NCI-H2107 (cell line): ENCODE measurements around the gene CMYA5.

Experiments
- DNase-seq: peaks from one replicate; lab custom pipeline; 2025; lab: John Stamatoyannopoulos, UW

CMYA5 gene

DNA sequence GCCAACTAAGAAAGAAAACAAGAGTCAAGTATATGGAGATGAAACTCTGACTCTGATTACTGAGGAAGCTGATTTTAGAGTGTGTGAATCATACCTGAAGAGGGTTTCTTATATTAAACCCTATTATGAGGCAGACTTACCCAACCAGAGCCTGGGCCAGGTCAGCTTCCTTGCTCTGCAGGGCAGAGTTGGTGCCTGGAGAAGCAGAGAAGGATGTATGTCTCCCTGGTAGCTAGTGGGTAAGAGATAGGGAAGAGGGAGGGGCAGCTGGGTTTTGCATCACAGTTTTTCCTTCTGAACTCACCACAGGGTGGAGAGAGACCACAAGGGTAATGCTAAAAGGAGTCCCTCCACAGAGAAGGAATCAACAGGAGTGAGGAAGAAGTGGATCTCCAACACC lies 104.1 kb downstream of the CMYA5 start:
- no peak for DNase-seq

DNA sequence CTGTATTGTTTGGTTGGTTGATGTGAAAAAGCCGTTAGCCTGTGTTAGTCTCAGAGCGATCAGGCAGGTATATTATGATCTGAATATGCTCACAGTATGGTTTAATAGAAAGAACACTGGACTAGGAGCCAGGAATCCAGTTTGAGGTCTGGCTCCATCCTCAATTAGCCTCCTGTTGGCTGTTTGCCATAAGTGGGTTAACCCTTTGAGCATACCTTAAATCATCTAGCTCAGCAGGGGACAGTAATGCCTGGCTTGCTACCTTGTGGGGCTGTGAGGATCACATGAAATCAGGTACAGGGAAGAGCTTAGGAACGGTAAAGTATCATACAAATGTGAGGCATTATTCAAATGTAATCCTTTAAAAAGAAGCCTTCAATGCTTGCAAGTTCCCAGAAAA lies 104.7 kb downstream of the CMYA5 start:
- no peak for DNase-seq

DNA sequence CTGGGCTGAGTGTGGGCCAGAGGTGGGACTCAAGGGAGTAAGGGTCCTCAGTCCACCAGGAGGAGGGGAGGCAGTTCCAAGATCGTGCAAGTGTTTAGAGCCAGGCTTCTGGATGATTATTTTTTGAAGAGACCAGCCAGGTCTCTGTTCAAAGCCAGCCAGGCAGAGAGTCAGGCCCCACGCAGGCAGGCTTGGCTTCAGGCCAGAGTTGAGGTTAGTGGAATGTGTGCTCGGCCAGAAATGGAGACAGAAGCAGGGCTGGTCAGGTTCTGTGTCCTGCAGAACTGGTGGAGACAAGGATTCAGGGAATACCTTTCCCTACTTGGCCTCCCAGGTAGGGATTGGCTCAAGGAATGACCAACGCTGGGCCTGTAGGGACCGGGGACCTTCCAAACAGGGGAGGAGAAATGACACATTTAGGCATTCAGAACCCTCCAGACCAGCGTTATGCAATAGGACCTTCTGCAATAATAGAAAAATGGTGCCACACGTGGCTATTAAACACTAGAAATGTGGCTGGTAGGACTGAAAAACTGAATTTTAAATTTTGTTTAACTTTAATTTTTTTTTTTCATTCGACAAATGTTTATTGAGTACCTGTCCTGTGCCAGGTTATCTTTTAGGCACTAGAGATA lies 106.2 kb downstream of the CMYA5 start:
- DNase-seq = no peak

DNA sequence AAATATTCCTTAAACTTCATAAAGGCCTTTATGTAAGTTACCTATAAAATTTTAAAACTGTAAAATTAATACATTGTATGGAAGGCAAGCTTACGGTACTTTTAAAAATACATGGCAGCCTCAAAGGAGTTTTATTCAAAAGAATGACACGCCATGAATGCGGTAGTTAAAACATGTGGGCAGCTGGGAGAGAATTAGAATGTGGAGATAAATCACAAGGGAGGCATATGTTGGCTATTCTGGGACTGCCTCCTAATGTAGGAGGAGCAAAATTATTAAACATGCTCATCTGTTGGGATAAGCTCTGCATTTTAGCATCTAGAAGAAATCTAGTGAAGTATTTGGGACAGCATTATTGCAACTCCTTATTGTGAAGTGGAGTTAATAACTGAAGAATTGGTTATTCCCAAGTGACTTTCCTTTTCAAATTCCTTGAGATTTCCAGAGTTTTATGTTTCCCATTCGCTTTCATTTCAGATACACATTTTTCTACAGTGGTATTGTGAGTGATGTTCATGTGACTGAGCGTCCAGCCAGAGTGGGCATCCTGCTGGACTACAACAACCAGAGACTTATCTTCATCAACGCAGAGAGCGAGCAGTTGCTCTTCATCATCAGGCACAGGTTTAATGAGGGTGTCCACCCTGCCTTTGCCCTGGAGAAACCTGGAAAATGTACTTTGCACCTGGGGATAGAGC lies 109.4 kb downstream of the CMYA5 start:
- DNase-seq = no peak

DNA sequence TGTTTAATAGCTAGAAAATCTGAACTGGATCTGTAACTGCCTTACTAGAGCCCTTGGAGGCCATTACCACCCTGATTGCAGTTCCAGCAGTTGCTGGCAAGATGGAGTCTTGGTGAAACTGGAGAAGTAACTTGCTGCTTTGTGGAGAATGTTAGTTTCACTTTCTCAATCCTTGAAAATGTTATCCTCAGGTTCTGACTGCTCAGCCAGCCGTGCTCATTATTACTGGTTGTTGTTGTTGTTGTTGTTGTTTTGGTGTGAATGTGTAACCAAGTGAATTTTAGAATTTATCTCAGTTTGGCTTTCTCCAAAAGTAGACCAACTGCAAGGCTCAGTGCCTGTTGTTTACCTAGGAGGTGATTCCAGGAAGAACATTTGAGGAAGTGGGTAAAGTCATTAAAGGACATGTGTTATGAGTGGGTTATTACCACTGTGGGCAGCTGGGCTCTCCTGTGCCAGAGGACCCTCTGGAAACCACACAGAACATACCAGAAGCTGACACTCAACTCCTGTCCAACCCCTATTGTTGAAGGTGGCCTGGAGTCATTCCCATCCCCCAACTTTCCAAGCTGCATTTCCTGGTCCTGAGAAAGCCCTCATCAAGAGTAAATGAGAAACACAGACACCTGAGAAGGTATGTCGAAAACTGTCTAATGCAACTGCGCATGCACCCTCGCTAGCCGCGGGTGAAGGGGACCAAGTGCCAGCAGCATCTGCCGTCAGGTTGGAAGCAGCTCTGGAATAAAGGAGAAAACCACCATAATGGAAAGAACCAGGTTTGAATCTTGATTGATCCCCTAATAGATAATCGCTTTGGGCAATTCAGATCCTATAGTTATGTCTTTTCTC lies 111.6 kb downstream of the CMYA5 start:
- DNase-seq = peak; percentile 25

DNA sequence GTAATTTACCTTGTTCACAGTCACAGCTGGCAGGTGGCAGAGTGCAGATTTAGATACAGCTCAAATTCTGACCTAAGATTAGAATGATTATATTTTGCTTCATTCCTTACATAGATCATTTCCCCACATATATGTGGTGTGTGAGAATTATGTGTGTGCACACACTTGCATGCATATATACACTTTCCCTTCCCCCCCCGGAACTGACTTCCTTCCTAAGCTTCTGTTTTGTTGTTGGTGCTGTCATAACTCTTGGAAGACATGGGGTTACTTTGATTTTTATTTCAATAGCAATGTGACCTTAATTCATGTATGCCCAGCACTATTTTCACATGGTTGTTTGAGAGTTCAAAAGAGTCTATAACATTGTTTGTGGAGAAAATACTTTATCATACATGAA lies 112.8 kb downstream of the CMYA5 start:
- DNase-seq = no peak

DNA sequence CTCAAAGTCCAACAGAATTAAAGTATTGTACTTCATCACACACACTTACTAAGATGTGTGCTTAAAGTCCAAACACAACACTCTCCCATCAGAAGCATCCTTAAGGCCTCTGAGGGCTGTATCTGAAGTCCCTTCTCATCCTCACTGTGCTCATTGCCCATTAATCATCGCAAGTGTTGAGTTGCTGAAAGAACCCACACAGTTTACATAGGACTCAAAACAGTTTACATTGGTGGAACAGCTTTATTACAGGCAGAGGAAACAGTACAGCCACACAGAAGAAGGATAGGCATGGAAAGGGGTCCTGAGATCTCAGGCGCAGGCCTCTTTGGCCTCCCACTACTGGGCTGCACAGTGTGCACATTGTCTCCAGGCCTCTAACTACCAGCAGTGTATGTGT lies 113.4 kb downstream of the CMYA5 start:
- no peak for DNase-seq

DNA sequence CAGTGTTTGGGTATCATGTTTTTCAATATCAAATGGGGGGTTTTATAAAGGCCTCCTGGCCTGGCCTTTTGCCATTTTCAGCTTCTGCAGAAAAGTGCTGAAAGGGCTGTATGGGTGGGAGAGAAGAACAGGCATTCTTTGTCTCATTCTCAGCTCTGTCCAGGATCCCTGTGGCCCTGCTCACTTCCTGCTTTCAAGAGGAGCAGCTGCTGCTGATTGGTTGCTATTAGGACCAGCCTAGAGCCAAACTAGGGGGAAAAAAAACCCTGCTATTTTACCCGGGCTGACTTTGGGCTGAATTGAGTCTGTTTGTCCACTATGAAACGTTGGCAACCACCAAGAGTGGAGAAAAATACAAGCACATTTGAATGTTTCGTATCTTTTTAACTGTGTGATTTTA lies 117.1 kb downstream of the CMYA5 start:
- DNase-seq = no peak

DNA sequence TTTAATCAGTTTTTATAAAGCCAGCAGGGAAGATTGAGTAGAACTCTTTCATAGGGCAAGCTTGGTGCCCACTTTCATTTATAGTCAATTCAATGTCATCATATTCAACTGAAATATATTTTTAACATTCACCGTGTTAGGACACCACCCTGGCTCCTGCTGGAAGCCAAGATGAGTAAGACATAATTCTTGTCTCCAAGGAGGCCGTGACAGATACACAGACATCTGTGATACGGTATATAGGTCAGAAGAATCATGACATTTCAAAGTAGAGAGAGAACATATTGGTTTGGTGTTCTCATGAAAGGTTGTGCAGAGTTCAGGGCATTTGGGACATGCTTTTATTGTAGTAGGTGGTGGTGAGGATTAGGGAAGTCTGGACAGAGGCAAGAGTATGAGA lies 120.1 kb downstream of the CMYA5 start:
- no peak for DNase-seq

DNA sequence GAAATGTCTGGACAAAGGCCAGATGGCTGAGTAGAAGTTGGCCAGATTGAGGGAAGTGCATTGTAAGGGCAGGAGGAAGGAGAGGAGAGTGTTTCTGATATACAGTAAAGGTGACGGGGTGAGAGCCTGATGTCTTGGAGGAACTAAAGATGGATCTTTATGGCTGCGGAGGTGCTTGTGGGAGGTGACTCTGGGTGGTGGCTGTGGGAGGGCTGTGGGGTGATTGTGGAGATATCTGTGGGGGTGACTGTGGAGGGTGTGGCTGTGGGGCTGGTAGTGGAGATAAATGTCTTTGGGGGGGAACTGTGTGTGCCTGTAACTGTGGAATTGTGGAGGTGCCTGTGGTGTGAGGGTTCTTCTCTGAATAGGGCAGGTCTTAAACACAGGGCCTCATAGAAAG lies 121.4 kb downstream of the CMYA5 start:
- DNase-seq = no peak

DNA sequence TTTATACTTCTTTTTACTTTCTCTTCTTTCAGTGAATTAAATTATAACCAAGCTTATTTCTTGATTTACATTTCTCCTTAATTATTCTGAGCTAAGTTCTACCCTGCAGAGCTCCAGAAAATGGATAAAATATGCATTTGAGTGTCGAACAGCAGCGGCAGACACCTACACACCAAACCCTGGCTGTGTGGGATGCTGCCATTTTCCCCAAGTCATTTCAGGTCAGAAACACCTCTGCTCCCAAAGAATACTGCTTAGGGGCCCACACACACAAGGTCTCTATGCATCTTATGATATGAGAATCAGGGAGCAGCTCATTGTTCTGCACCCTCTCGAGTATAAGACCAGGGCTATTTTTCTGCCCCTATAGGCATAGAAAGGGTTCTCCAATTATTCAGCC lies 122.3 kb downstream of the CMYA5 start:
- DNase-seq = no peak

DNA sequence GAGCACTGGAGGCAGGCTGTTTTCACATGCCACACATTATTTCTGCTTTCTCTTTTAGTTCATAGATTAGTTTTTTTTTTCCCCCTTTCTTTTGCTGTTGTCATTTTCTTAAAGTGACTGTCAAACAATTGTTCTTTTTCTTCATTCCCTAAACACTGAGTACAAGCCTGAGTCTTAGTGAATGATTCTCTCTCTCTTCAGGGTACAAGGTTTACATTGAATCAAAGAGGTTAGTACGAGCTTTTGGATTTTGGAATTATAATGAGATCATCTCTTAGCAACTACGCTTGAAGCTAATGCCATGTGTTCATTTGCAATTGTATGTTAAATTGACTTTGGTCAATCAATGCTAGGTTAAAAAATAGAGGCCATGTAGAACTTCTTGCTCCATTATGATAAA lies 125.1 kb downstream of the CMYA5 start:
- DNase-seq = no peak

DNA sequence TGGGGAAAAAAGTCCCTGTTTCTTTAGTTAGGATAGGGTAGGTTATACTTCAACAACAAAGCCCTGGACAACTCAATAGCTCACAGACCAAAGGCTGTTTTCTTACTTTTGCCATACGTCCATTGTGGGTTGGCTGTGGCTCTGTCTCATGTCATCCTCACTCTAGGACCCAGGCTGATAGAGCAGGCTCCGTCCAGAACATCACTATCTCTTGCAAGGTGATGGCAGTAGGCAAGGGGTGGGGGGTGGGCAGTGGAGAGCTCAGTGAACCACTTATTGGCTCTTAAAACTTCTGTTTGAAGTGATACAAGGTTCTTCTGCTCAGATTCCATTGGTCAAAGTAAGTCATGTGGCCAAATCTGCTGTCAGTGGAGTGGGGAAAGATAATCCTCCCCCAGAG lies 126.4 kb downstream of the CMYA5 start:
- no peak for DNase-seq

DNA sequence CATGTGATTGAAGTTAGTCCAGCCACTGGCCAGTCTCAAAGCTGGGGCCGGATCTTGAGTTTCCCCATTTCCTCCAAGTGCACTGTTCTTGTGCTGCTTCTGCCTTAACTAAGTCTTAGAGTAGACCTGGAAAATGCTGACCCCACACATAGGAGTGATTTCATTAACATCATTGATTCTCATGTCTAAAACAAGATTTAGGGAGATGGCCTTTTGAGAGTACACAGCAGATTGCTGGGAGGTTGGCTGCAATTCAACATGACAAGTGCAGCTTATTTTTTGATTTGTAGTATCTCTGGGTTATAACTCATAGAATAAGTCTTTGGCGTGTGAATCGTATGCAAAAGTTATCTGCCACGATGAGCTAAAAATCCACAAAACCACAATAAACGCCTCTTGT lies 131.0 kb downstream of the CMYA5 start:
- DNase-seq = no peak

DNA sequence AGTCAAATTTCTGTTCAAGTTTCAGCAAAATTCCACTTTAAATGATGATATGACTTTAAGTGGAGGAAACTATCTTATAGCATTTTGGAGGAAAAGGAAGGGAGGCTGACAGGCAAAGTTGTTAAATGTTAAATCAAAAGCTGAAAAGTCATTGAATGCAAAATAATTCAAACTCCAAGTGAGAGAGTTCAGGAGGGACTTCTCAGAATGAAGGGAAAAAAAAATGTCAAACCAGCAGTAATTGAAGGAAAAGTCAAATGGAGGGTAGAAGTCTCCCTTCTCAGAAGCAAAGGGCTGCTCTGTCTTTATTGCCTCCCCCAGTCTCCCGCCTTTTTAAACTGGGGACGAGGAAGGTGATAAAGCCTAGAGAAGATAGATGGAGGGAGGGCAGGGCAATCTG lies 134.8 kb downstream of the CMYA5 start:
- no peak for DNase-seq

DNA sequence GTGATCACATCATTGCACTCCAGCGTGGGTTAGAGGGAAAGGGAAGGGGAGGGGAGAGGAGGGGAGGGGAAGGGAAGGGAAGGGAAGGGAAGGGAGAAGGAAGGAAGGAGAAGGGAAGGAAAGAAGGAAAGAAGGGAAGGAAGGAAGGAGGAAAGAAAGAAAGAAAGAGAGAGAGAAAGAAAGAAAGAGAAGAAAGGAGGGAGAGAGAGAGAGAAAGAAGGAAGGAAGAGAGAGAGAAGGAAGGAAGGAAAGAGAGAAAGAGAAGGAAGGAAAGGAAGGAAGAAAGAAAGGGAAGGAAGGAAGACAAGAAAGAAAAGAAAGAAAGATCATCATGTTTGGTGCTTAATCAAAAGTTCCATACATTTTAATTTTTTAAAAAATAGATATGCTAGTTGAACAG lies 136.2 kb downstream of the CMYA5 start:
- no peak for DNase-seq

DNA sequence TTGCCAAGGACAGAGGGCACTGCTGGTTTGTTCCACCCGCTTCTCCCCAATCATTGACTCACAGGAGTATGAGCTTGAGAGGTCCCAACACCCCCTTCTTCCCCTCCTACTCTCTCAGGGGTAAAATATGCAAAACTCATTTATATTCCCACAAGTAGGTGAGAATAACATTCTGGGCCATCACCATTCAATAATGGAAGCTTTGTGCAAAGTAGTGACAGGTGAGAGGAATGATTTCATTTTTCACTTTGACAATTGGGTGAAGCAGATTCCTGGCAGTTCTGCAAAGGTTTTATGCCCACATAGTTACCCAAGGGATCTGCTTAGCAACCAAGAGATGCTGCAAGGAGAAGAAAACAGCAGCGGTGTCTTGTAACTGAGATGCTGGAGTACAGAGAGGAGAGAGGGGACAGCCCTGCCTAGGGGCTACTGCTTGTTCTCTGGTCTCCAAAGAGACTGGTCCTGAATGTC lies 137.6 kb downstream of the CMYA5 start:
- no peak for DNase-seq

DNA sequence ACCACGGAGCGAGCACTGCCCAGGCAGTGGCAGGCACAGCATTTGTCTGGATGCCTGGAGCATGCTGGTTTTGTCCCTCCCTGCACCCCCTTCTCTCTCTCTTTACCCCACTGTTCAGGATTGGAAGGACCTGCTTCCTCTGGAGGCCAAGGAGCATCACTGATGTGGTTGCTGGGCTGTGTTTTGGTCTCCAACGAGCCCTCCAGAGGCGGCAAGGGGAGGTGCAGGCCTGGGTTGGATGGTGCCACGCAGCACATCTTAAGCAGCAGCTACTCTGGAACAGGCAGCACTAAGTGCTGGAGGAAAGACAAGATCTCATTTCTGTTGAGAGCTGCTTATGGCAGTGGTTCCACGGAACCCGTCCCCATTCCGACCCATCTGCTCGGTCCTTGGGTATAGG lies 139.6 kb downstream of the CMYA5 start:
- DNase-seq = no peak

DNA sequence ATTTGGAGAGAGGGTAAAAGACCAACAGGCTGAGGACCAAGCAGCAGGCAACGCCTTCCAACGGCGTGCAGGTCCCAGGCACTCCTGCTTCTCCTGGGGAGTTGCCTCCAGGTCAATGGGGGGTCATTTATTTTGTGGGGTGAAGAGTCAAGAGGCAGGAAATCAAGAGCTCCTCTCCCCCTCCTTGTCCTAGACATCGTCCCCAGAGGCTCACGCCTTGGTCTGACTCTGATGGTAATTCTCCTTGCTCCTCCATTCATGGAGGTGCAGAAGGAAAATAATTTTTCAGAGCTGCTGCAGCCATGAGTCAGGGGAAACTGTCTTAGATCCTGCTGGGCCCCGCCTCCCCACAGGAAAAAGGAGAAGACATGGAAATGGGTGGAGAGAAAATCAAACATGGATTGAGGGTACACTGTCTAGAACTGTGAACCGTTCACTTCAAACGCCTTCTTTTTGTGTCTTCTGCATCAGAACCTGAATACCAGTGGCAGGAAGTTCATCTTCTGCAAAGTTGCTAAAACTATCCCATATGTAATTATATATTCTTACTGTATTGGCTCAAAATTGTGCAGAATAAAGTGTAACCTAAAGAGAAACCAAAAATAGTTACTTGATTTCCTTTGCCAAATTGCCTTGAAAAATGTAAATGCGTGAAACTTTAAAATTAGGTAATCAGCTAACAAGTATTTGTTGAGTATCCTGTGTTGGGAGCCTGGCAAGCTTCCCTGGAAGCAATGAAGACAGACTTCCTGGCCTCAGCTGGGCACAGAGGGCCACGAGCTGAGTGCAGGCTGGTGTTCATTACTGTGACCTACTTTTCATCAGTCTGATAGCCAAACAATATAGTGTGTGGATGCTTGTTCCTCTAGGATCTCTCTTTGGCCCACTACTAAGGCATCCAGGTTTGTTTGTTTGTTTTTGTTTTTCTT lies 142.0 kb downstream of the CMYA5 start:
- DNase-seq = no peak

DNA sequence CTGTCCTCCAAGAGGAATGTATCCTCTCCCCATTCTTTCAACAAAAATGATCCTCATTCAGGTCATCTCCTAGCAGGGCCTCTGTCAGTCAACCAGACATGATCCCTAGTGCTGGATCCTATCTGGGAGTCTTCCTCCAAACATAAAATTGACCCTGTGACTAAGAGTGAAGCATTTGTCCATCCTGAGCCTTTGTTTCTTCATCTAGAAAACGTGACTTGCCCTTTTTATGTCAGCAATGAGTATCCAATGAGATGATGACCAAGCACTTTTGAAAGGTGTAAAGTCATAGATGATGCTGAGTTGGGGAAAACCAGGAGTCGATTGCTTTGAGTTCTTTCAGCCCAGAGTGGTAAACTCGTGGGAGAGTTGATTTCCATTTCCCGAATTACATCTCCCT lies 143.3 kb downstream of the CMYA5 start:
- DNase-seq = no peak

DNA sequence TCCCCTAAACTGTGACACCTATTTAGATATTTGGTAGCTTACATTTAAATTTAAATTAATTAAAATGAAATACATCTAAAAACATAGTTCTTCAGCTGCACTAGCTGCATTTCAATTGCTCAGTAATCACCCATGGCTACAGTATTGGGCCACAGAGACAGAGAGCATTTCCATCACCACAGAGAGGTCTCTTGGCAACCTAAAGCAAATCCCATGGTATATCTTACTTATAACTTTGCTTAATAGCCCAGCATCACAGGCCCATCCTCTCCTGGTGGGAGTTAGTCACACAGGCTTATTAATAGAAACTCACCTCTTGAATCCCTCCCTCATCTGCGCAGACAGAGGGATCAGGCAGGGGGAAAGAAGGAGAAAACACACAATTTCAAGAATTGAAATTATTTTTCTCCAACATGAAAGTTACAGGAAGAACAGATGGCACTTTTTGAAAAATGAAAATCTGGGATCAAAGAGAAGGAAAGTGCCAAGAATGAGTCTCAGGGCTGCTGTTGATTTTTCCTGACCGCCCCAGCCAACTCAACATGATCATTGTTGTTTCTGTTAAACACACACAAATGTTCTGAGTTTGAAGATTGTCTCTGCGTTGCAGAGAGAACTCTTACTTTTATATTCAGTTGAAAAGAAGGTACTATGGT lies 144.6 kb downstream of the CMYA5 start:
- no peak for DNase-seq
